T-helper 22 cell (primary cell): ENCODE measurements around the gene OR2V2.

Experiments
- DNase-seq: peaks from one replicate; pipeline ENCODE4 v3.0.0-alpha.2; 2020; ENCODE audit warnings: low read depth

OR2V2 gene

DNA sequence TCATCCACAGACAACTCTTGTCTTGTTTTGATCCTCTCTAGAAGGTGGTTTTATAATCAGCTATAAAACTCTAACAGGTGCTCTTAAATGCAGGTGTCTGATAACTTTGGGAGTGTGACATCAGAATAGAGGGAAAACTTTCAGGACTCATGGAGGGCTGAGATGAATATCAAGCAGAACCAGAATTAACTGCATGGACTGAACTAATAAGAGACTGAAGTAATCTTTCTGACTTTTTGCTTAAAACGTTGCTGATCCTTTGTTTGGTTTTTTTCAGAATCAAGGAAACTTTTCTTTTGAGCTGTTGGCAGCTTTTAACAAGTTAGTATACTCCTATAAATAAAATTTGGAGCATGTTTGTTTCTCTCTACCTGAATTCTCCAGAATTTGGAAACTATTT lies 2.3 kb upstream of the OR2V2 start:
- no peak for DNase-seq

DNA sequence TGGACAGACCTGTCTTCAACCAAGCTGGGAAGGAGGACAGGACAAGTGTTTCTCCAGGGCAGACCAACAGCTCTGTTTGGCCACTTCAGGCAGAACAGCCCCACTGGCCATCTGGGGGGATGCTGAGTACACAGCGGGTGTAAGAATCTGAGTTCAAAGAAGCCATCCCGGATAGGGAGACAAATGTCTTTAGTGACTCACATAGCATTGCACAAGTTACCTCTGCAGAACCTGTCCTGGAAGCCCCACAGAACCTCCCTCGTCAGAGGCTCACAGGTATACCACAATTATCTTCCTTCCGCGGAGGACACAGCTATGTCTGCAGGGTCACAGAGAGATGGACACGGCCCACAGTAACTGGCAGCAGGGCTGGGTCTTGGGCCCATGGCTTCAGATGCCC lies 2.0 kb downstream of the OR2V2 start:
- no peak for DNase-seq

DNA sequence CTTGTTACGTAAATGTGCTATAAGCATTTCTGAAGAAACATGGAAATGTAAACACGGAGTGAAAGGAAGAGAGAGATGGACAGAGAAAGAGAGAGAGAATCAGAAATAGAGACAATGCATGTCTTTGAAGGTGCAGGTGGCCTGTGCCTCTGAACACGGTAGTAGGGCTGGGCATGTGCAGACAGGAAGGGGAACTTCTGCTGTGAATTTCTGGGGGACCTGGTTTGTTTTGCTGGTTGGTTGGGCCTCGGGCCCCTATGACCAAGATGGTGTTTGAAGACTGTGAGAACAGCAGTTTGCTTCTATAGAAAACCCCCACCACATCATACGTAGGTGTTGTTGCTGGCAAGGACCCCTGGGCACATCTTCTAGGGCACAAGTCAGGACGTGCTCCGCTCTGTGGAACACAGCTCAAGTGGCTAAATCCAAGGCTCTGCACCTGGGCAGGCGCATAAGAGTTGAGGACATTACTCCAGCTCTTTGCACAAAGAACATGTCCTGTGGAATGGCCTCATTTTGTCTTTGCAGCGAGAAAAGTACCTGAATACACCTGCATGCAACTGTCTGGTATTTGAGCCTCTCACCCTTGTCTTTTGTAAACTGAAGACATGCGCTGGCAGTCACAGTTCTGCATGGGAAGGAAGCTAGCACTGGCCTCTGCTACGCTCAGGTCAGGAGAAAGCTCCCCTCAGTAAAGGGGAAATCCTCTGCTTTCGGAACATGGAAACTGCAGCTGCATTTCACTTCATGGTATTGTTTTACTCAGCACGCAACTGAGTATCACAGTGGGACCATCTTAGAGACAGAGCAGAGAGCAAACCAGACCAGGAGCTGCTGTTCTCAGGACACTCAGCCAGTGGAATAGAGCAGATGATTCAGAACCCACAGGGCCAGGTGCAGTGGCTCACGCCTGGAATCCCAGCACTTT lies 2.7 kb downstream of the OR2V2 start:
- no peak for DNase-seq

DNA sequence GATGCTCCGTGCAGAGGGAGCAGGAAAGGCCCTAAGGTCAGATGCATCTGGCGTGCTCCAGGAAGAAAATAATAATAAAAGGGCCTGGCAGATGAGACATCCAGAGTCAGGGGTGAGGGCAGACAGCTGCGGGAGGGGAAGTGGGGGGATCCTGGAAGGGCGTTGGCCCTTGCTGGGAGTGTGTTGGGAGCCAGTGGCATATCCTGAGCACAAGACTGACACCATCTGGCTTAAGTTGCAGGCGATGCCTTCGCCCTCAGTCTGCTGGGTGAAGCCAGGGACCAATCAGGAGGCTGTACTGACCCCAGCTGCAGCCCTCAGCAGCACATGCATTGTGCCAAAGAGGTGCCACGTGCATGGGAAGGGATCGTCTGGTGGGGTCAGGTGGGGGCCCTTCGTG lies 3.8 kb downstream of the OR2V2 start:
- DNase-seq: no peak

DNA sequence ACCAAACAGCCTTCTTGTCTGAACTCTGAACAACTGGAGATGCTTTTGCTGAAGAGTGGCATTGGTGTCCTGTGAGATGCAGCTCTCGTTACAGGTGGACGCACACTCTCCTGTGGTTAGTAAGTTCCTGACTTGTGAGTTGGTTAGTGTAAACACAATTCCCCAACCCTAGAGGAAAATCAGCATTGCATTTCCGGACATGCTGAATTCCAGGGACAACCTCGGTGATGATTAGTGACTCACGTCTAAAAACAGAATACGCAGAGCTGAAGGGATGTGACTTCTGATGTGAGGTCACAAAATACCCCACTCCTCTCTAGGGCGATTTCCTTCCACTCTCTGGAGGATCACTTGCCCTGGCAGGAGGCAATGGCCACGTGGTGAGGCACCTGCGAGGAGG lies 5.0 kb downstream of the OR2V2 start:
- no peak for DNase-seq

DNA sequence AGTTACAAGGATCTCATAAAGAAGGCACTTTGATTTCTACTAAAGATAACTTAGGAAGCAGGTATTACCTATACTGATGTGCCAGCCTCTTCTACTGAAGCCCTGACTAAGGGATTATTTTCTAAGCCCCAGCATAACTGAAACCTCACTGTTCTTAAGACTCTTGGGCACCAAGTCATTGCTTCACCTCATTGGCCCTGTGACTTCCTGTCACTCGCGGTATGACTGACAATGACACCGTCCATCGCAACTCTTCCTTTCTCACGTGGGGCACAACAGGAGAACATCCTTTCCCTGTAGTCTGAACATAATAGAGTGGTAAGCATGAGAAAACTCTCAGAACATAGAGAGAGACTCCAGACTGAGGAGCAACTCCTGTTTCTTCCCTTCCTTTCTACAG lies 6.4 kb downstream of the OR2V2 start:
- no peak for DNase-seq

DNA sequence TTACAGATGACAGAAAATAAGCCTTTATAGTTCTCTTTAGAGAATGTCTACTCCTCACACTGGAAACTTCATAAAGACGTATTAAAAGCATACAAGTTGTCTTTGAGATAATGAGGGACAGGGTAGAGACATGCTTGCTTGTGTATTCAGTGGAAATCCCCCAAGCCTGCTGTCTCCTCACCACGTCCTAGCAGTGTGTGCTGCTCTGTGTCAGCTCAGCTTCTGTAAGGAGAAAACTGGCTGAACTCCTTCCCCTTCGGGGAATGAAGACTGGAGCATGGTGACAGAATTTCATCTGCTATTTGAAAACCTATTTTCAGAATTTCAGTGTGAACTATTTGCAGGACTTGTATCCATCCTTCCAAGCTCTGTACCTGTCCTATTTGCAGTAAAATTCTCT lies 9.4 kb downstream of the OR2V2 start:
- no peak for DNase-seq

DNA sequence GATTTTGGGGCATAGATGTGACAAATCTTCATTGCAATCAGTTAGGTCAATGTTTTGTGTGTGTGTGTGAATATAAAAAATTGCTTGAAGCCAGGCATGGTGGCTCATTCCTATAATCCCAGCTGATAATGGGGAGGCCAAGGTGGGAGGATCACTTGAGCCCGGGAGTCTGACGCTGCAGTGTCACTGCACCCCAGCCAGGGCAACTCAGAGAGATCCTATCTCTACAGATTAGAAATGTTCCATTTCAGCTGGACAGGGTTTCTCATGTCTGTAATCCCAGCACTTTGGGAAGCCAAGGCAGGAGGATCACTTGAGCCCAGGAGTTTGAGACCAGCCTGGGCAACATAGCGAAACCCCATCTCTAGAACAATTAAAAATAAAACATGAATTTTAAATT lies 11.5 kb downstream of the OR2V2 start:
- DNase-seq: no peak

DNA sequence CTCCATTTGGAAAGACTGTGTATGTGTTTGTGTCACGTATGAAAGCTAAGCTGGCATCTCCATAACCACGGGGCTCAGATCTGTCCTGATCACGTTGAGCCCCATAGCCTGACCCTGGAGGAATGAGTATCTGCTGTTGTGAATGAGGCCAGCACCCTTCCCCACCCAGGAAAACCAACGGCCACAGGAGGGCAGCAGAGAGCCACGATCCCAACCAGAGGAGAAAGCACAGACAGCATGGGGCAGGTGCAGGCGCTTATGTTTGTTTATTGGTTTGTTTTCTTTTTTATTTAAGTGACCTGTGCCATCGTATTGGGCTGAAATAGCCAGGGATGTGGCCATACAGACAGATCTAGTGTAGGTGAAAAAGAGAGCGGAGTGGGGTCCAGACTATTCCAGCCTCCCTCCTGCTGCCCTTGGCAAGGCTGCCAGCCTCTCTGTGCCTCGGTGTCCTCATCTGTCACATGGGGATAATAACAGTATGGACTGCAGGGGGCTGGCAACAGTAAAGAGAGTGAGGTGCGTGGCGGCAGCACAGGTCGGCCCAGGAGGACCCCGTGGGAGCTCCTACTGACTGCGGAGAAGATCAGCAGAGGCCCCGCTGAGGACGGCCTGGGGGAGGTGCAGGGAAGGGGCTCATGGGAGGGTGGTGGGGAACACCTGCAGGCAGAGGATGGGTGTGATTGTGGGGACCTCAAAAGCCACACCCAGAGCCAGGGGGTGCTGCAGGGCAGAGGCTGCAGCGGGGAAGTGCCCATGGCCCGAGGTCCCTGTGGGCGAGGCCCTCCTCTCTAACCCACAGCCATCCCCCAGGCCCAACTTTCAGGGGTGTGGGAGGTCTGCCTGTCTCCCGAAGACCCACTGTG lies 12.1 kb downstream of the OR2V2 start:
- DNase-seq: peak; percentile 68

DNA sequence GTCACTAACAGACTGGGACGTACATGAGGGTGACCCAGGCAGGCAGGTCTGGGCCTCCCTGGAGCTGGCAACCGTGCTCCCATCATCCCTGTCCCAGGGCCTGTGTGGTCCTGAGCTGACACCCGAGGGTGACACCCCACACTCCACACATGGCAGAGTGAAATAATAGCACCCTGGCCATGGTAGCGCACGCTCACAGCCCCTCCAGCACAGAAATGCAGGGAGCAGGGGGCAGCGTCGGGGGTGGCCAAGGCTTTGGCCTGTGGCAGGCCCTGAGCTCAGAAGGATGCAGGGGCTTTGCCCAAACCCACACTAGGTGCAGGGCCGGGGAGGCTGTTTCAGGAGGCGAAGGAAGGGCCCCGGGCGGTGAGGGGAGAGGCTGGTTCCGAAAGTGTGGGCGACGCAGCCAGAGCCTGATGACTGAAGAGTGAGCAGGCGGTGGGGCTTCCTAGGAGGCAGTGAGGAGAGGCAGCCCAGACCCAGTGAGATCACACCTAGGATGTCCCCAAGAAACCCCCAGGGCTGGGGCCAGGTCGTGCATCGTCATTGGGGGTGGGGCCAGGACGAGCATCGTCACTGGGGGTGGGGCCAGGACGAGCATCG lies 12.9 kb downstream of the OR2V2 start:
- DNase-seq: peak; percentile 79

DNA sequence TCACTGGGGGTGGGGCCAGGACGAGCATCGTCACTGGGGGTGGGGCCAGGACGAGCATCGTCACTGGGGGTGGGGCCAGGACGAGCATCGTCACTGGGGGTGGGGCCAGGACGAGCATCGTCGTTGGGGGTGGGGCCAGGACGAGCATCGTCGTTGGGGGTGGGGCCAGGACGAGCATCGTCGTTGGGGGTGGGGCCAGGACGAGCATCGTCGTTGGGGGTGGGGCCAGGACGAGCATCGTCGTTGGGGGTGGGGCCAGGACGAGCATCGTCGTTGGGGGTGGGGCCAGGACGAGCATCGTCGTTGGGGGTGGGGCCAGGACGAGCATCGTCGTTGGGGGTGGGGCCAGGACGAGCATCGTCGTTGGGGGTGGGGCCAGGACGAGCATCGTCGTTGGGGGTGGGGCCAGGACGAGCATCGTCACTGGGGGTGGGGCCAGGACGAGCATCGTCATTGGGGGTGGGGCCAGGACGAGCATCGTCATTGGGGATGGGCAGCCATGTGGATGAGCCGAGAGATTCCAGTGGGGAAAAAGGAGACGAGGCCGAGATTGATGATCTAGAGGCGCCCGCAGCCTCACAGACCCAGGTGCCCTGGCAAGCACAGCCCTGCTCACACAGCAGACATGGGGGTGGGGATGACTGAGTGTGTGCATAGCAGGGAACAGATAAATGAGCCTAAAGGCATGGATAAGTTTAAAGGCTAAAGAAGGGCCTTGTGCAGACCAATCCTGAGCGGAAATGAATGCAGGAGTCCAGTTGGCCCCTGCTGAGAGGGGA lies 13.6 kb downstream of the OR2V2 start:
- peak; percentile 37 for DNase-seq

DNA sequence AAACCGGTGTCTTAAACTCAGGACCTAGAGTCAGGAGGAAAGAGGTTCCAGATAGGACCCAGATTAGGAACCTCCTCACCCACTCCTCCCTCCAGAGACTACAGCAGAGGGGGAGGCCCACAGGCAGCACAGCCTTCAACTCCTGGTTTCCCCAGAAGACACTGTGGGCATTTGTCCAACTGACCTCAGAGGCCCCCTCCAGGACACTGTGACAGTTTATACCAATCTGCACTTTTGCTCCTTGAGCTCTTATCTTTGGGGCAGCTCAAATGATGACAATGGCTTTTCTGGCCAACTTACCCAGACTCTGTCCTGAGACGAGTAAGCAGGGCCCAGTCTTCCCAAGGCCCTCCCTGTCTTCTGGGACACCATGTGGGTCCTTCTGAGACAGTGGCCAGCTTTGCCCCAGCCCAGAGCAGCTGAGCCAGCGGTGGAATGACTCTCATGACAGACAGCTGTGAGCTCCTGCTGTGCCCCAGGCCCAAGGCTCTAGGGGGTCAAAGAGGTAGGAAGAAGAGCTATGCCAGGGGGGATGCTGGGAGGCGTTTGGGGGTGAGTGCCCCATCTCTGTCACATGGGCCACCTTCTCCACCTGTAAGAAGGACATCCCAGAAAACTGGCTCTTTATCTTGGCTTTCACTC lies 14.3 kb downstream of the OR2V2 start:
- DNase-seq: no peak

DNA sequence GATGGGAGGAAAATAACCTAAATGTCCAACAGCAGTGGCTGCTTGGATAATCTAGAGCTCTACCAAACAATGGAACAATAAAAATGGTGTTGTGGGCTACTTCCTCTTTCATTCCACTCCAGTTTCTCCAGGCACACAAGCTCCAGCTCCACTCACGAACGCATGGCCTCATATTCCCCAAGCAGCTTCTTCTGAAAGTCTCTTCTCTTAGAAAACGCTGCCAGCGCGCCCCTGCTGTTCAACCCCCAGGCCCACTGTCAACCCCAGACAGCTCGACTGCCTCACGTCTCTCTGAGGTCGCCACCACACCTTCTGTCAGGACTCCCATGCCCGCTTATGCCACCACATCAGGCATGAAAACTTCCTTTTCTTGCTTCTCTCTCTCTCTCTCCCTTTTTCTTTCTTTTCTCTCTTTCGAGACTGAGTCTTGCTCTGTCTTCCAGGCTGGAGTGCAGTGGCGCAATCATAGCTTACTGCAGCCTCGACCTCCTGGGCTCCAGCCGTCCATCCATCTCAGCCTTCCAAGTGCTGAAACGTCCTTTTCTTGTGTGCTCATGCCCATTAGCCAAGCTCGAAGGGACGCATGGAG lies 16.2 kb downstream of the OR2V2 start:
- no peak for DNase-seq

DNA sequence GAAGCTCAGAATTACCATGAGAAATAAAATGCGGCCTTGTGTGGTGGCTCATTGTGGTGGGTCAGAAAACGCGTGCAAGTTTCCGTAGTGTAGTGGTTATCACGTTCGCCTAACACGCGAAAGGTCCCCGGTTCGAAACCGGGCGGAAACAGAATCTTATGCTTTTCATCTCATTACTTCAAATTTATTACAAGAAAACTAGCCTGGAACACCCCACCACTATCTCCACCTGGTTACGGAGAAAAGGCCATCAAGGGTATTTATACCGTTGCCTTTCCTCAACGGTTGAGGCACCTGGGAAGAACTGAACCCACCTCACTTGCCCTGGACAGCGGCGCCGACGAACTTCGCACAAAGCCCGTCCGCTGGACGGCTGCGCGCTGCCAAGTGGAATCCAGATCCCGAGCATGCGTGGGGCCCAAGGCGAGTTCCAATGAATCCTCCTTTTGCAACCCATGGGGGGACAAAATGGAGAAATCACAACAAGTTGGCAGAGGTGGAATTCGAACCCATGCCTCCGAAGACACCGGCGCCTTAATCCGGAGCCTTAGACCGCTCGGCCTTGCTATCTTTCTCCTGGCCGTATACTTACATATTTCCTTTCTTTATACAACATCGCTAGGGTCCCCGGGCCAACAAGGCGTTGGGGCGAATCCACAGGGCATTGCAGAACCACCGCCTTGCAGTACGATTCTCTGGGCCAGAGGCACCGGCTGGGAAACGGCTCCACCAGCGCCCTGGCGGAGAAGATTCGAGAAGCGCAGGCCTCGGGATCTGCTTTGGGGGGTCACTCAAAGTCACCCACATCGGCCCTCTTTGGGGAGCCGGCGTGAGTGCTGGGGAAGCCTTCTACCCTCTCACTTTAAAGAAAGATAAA lies 16.9 kb downstream of the OR2V2 start:
- no peak for DNase-seq

DNA sequence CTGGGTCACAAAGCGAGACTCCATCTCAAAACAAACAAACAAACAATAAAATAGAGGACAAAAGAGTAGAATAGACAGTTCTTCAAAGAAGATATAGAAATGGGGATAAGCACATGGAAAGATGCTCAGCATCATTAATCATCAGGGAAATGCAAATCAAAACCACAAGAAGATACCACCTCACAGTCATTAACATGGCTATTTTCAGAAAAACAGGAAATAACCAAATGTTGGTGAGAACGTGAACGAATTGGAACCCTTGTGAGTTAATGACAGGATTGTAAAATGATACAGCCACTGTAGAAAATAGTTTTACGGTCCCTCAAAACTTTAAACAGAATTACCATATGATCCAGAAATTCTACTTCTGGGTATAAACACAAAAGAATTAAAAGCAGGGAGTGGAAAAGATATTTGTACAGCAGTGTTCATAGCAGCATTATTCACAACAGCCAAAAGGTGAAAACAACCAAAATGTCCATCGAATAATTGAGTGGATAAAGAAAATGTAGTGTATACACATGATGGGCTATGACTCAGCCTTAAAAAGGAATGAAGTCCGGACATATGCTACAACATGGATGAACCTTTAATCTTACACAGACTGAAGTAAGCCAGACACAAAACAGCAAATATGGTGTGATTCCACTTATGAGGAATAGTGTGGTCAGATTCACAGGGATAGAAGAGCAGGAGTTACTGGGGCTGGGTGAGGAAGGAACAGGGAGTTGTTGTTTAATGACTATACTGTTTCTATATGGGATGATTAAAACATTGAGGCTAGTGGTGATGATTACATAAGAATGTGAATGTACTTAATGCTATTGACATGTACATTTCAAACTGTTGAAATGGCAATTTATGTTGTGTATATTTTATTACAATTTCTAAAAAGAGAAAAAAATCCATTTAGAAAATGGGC lies 19.7 kb downstream of the OR2V2 start:
- DNase-seq: no peak

DNA sequence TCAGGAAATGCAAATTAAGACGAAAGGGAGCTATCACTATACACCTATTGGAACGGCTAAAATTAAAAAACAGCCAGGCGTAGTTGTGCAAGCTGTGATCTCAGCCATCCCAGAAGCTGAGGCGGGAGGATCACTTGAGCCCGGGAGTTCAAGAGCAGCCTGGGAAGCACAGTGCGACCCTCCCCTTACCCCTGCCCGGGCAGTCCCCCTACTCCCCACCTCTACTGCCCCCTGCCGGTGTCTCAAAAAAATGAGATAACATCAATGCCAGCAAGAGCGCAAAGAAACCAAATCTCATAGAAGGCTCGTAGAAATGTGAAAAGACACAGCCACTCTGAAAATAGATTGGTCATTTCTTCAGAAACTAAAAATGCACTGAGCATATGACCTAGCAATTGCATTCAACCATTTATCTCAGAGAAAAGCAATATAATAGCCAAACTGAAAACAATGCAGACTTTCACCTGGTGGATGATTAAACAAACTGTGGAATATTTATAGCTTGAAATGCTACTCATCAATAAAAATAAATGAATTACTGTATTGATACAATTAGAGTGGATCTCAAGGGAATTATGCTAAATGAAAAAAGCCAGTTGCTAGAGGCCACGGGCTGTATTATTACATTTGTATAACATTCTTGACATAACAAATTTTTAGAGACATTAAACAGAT lies 20.6 kb downstream of the OR2V2 start:
- DNase-seq: no peak

DNA sequence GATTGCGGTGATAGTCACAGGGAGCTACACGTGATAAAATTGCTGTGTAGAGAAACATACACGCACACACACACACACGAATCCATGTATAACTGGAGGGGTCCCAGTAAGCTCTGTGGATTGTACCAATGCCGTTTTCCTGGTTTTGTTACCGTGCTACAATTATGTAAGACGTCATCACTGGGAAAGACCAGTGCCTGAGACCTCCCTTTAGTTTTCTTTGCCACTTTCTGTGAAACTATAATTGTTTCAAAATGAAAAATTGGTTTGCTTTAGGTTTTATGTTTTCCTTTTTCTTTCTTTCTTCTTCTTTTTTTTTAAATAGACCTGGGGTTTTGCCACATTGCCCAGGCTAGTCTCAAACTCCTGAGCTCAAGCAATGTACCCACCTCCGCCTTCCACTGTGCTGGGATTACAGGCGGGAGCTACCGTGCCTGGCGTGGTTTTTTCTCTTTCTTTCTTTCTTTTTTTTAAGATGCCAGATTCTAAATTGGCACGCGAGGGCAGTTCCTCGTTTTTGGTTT lies 21.3 kb downstream of the OR2V2 start:
- DNase-seq: no peak
